ENCODE measurements around the gene DIP2B. TPM values are rescaled to one million over a fixed set of nuclear protein-coding genes. Genes with fewer than 3 reads are reported as not detected.

Gene DIP2B
- total RNA-seq, 2 experiments from 2014 or later = 21.4 to 22.5 TPM

- H3K4me1 Mint-ChIP-seq = no peaks in the 10 kb centered on the region
- no peak for DNase-seq
These were observed 191.2 kb downstream of the DIP2B start for GRCh38 chr12:50695961-50696360.

GRCh38 chr12:50696931-50697330 is 192.1 kb downstream of the DIP2B start:
- Mint-ChIP-seq H3K9me3 (no peaks in the 10 kb centered on the region), H3K36me3 (peaks cover 13% of the 10 kb centered on the region), H3K4me3 (no peak overlapping the region), H3K4me1 (no peaks in the 10 kb centered on the region), H3K27me3 (no peaks in the 10 kb centered on the region), H3K27ac (no peak overlapping the region)
- no peak for DNase-seq

More at GRCh38 chr12:50695961-50696360, 191.2 kb downstream of the DIP2B start:
- Mint-ChIP-seq H3K36me3 (peaks cover 13% of the 10 kb centered on the region), H3K4me3 (no peak overlapping the region), H3K9me3 (no peaks in the 10 kb centered on the region), H3K27ac (no peak overlapping the region), H3K27me3 (no peaks in the 10 kb centered on the region)

- Mint-ChIP-seq H3K27me3 (no peaks in the 10 kb centered on the region), H3K36me3 (peaks cover 11% of the 10 kb centered on the region)
- DNase-seq = no peak
These were observed 194.4 kb downstream of the DIP2B start for GRCh38 chr12:50699154-50699553.

GRCh38 chr12:50699940-50700339 is 195.2 kb downstream of the DIP2B start:
- peaks cover 16% of the 10 kb centered on the region for H3K36me3 Mint-ChIP-seq
- no peak for DNase-seq
- no peaks in the 10 kb centered on the region for H3K27me3 Mint-ChIP-seq
- H3K27ac Mint-ChIP-seq = no peak overlapping the region
- H3K4me3 Mint-ChIP-seq = no peak overlapping the region
- no peaks in the 10 kb centered on the region for H3K9me3 Mint-ChIP-seq
- no peaks in the 10 kb centered on the region for H3K4me1 Mint-ChIP-seq

More at GRCh38 chr12:50699154-50699553, 194.4 kb downstream of the DIP2B start:
- no peak overlapping the region for H3K27ac Mint-ChIP-seq
- H3K4me1 Mint-ChIP-seq = no peaks in the 10 kb centered on the region
- no peaks in the 10 kb centered on the region for H3K9me3 Mint-ChIP-seq
- H3K4me3 Mint-ChIP-seq = no peak overlapping the region

GRCh38 chr12:50706606-50707005 is 201.8 kb downstream of the DIP2B start:
- DNase-seq = no peak
- Mint-ChIP-seq H3K9me3 (no peaks in the 10 kb centered on the region), H3K36me3 (peaks cover 9% of the 10 kb centered on the region), H3K4me1 (no peaks in the 10 kb centered on the region), H3K27me3 (no peaks in the 10 kb centered on the region), H3K4me3 (no peak overlapping the region), H3K27ac (no peak overlapping the region)

- Mint-ChIP-seq H3K36me3 (peaks cover 9% of the 10 kb centered on the region), H3K9me3 (no peaks in the 10 kb centered on the region), H3K4me1 (no peaks in the 10 kb centered on the region), H3K4me3 (no peak overlapping the region), H3K27ac (no peak overlapping the region), H3K27me3 (no peaks in the 10 kb centered on the region)
- DNase-seq = no peak
These were observed 202.6 kb downstream of the DIP2B start for GRCh38 chr12:50707396-50707795.

GRCh38 chr12:50708631-50709030 is 203.8 kb downstream of the DIP2B start:
- Mint-ChIP-seq H3K27me3 (no peaks in the 10 kb centered on the region), H3K9me3 (no peaks in the 10 kb centered on the region), H3K27ac (no peak overlapping the region), H3K36me3 (peaks cover 9% of the 10 kb centered on the region), H3K4me3 (no peak overlapping the region), H3K4me1 (no peaks in the 10 kb centered on the region)
- DNase-seq = no peak

- Mint-ChIP-seq H3K36me3 (peaks cover 3% of the 10 kb centered on the region), H3K27ac (no peak overlapping the region), H3K4me3 (no peak overlapping the region), H3K9me3 (no peaks in the 10 kb centered on the region), H3K4me1 (no peaks in the 10 kb centered on the region), H3K27me3 (no peaks in the 10 kb centered on the region)
- DNase-seq = no peak
These were observed 206.3 kb downstream of the DIP2B start for GRCh38 chr12:50711121-50711520.

- Mint-ChIP-seq H3K4me1 (no peaks in the 10 kb centered on the region), H3K27ac (no peak overlapping the region), H3K9me3 (no peaks in the 10 kb centered on the region), H3K4me3 (no peak overlapping the region), H3K36me3 (peaks cover 3% of the 10 kb centered on the region), H3K27me3 (no peaks in the 10 kb centered on the region)
- no peak for DNase-seq
These were observed 210.4 kb downstream of the DIP2B start for GRCh38 chr12:50715174-50715573.

- no peak overlapping the region for H3K27ac Mint-ChIP-seq
- no peak for DNase-seq
- H3K4me3 Mint-ChIP-seq = no peak overlapping the region
- no peaks in the 10 kb centered on the region for H3K27me3 Mint-ChIP-seq
- H3K36me3 Mint-ChIP-seq = peaks cover 8% of the 10 kb centered on the region
- peaks cover 4% of the 10 kb centered on the region for H3K4me1 Mint-ChIP-seq
- no peaks in the 10 kb centered on the region for H3K9me3 Mint-ChIP-seq
These were observed 214.0 kb downstream of the DIP2B start for GRCh38 chr12:50718760-50719159.

GRCh38 chr12:50720085-50720484 is 215.3 kb downstream of the DIP2B start:
- Mint-ChIP-seq H3K27me3 (no peaks in the 10 kb centered on the region), H3K4me3 (no peak overlapping the region), H3K9me3 (no peaks in the 10 kb centered on the region), H3K36me3 (peaks cover 10% of the 10 kb centered on the region), H3K27ac (no peak overlapping the region), H3K4me1 (peaks cover 4% of the 10 kb centered on the region)
- no peak for DNase-seq

GRCh38 chr12:50720501-50720900 is 215.7 kb downstream of the DIP2B start:
- no peaks in the 10 kb centered on the region for H3K27me3 Mint-ChIP-seq
- DNase-seq = no peak
- H3K27ac Mint-ChIP-seq = no peak overlapping the region
- no peaks in the 10 kb centered on the region for H3K9me3 Mint-ChIP-seq
- peaks cover 10% of the 10 kb centered on the region for H3K36me3 Mint-ChIP-seq
- no peak overlapping the region for H3K4me3 Mint-ChIP-seq
- H3K4me1 Mint-ChIP-seq = peaks cover 4% of the 10 kb centered on the region

GRCh38 chr12:50723865-50724264 is 219.1 kb downstream of the DIP2B start:
- no peak overlapping the region for H3K4me3 Mint-ChIP-seq
- H3K9me3 Mint-ChIP-seq = no peaks in the 10 kb centered on the region
- DNase-seq = no peak
- H3K4me1 Mint-ChIP-seq = peaks cover 4% of the 10 kb centered on the region
- H3K27ac Mint-ChIP-seq = no peak overlapping the region
- peaks cover 15% of the 10 kb centered on the region for H3K36me3 Mint-ChIP-seq
- H3K27me3 Mint-ChIP-seq = no peaks in the 10 kb centered on the region

GRCh38 chr12:50725011-50725942 is 220.5 kb downstream of the DIP2B start:
- no peak for DNase-seq
- H3K4me3 Mint-ChIP-seq = no peak overlapping the region
- H3K27ac Mint-ChIP-seq = no peak overlapping the region
- H3K9me3 Mint-ChIP-seq = no peaks in the 10 kb centered on the region
- H3K36me3 Mint-ChIP-seq = peaks cover 24% of the 10 kb centered on the region
- peaks cover 4% of the 10 kb centered on the region for H3K4me1 Mint-ChIP-seq
- H3K27me3 Mint-ChIP-seq = no peaks in the 10 kb centered on the region

- no peaks in the 10 kb centered on the region for H3K27me3 Mint-ChIP-seq
- H3K36me3 Mint-ChIP-seq = peaks cover 30% of the 10 kb centered on the region
- H3K27ac Mint-ChIP-seq = no peak overlapping the region
- no peak for DNase-seq
- no peak overlapping the region for H3K4me3 Mint-ChIP-seq
- no peaks in the 10 kb centered on the region for H3K9me3 Mint-ChIP-seq
- peaks cover 4% of the 10 kb centered on the region for H3K4me1 Mint-ChIP-seq
These were observed 222.7 kb downstream of the DIP2B start for GRCh38 chr12:50727466-50727865.

GRCh38 chr12:50728417-50728816 is 223.6 kb downstream of the DIP2B start:
- H3K4me3 Mint-ChIP-seq = no peak overlapping the region
- no peak for DNase-seq
- H3K27me3 Mint-ChIP-seq = no peaks in the 10 kb centered on the region
- H3K4me1 Mint-ChIP-seq = no peaks in the 10 kb centered on the region
- H3K27ac Mint-ChIP-seq = no peak overlapping the region
- H3K9me3 Mint-ChIP-seq = no peaks in the 10 kb centered on the region
- peaks cover 25% of the 10 kb centered on the region for H3K36me3 Mint-ChIP-seq
